ENCODE results near the gene PTGER1.

Gene PTGER1

GRCh38 chr19:14502334-14503092, 27.4 kb upstream of the PTGER1 start:
- DNase-seq, result no peak

GRCh38 chr19:14497228-14497921, 22.2 kb upstream of the PTGER1 start:
- DNase-seq, result no peak

- no peak for DNase-seq
Observed at GRCh38 chr19:14496834-14497227, 21.7 kb upstream of the PTGER1 start.

- peak; percentile 88 for DNase-seq
Observed at GRCh38 chr19:14496029-14496833, 21.1 kb upstream of the PTGER1 start, which contains the start of gene GIPC1. GIPC1 (minus strand) TSS chr19:14496127; CDS start chr19:14482976, 13,151 bp downstream.

- no peak for DNase-seq
Observed at GRCh38 chr19:14495672-14496028, 20.5 kb upstream of the PTGER1 start.

GRCh38 chr19:14494910-14495671, 19.9 kb upstream of the PTGER1 start:
- DNase-seq, result no peak

GRCh38 chr19:14494411-14494810, 19.3 kb upstream of the PTGER1 start:
- DNase-seq, result no peak

- DNase-seq, result no peak
Observed at GRCh38 chr19:14492756-14493337, 17.7 kb upstream of the PTGER1 start.

- no peak for DNase-seq
Observed at GRCh38 chr19:14487370-14488125, 12.4 kb upstream of the PTGER1 start.

- DNase-seq, result no peak
Observed at GRCh38 chr19:14482172-14482941, 7.2 kb upstream of the PTGER1 start.

GRCh38 chr19:14480700-14481079, 5.5 kb upstream of the PTGER1 start:
- DNase-seq, result no peak

- DNase-seq, result peak; percentile 76
Observed at GRCh38 chr19:14479975-14480699, 5.0 kb upstream of the PTGER1 start.

GRCh38 chr19:14479309-14479974, 4.3 kb upstream of the PTGER1 start:
- no peak for DNase-seq

- no peak for DNase-seq
Observed at GRCh38 chr19:14478113-14478545, 3.0 kb upstream of the PTGER1 start.

- no peak for DNase-seq
Observed at GRCh38 chr19:14477418-14478112, 2.4 kb upstream of the PTGER1 start.

GRCh38 chr19:14476673-14477401, 1.7 kb upstream of the PTGER1 start:
- DNase-seq, result peak; percentile 77

GRCh38 chr19:14476327-14476672, 1.1 kb upstream of the PTGER1 start:
- DNase-seq, result no peak

- no peak for DNase-seq
Observed at GRCh38 chr19:14474827-14475226, 327 bp downstream of the PTGER1 start.
